ENCODE measurements around the gene YRDC. TPM values are rescaled to one million over a fixed set of nuclear protein-coding genes. Genes with fewer than 3 reads are reported as not detected.

YRDC gene
- total RNA-seq, 3 donors from 2014 or later (not counting 1 experiment from before 2014, with no cell fraction given): 19.9 to 26.2 (median 24.4) TPM

GRCh38 chr1:37836788-37837187 lies 28.8 kb upstream of the YRDC start:
- 67% methylated on average over 3 of the region's 3 CpGs for WGBS (ENCODE audit: insufficient coverage)
- H3K4me1 Mint-ChIP-seq: peaks cover 0 to 6% of the 10 kb centered on the region in 2 donors
- no peak overlapping the region for H3K27ac Mint-ChIP-seq
- Histone ChIP-seq H3K36me3 (ENCODE audit: control insufficient read depth, insufficient read depth, low read length) (peaks cover 64% of the 10 kb centered on the region), H3K27ac (ENCODE audit: low read length) (no peak overlapping the region), H3K4me3 (ENCODE audit: low read length) (no peak overlapping the region), H3K9me3 (ENCODE audit: control insufficient read depth, insufficient read depth, low read length) (no peaks in the 10 kb centered on the region), H3K4me1 (ENCODE audit: control insufficient read depth, insufficient read depth, low read length) (no peaks in the 10 kb centered on the region), H3K27me3 (ENCODE audit: control insufficient read depth, insufficient read depth, low read length) (no peaks in the 10 kb centered on the region)
- peaks cover 19% of the 10 kb centered on the region for H3K36me3 Mint-ChIP-seq
- H3K9me3 Mint-ChIP-seq: no peaks in the 10 kb centered on the region
- no peaks in the 10 kb centered on the region for H3K27me3 Mint-ChIP-seq (ENCODE audit: low read depth in 2 of 2)
- DNase-seq: no peak
- H3K4me3 Mint-ChIP-seq: no peak overlapping the region
- no peak for ATAC-seq
- intact Hi-C loops (cut with micrococcal nuclease): no loop called here
- no peak for TF ChIP-seq CTCF (IDR thresholded peaks at IDR 0.05)

- Histone ChIP-seq H3K27ac (ENCODE audit: low read length) (no peak overlapping the region), H3K4me1 (ENCODE audit: control insufficient read depth, insufficient read depth, low read length) (no peaks in the 10 kb centered on the region), H3K36me3 (ENCODE audit: control insufficient read depth, insufficient read depth, low read length) (peaks cover 57% of the 10 kb centered on the region), H3K4me3 (ENCODE audit: low read length) (no peak overlapping the region), H3K27me3 (ENCODE audit: control insufficient read depth, insufficient read depth, low read length) (no peaks in the 10 kb centered on the region), H3K9me3 (ENCODE audit: control insufficient read depth, insufficient read depth, low read length) (no peaks in the 10 kb centered on the region)
- DNase-seq (no peak), ATAC-seq (no peak)
- H3K36me3 Mint-ChIP-seq: peaks cover 26% of the 10 kb centered on the region
- H3K9me3 Mint-ChIP-seq: no peaks in the 10 kb centered on the region
- H3K4me1 Mint-ChIP-seq: no peaks in the 10 kb centered on the region
- H3K4me3 Mint-ChIP-seq: no peak overlapping the region
- no peak for TF ChIP-seq CTCF (IDR thresholded peaks at IDR 0.05)
- H3K27ac Mint-ChIP-seq: no peak overlapping the region
- no peaks in the 10 kb centered on the region for H3K27me3 Mint-ChIP-seq (ENCODE audit: low read depth in 2 of 2)
- intact Hi-C loops (cut with micrococcal nuclease): no loop called here
- WGBS (ENCODE audit: insufficient coverage): 100% methylated on average over 2 of the region's 2 CpGs
Observed at GRCh38 chr1:37831809-37832208, 23.8 kb upstream of the YRDC start.

- H3K27ac Mint-ChIP-seq: no peak overlapping the region
- Histone ChIP-seq H3K4me1 (ENCODE audit: control insufficient read depth, insufficient read depth, low read length) (no peaks in the 10 kb centered on the region), H3K27ac (ENCODE audit: low read length) (no peak overlapping the region), H3K36me3 (ENCODE audit: control insufficient read depth, insufficient read depth, low read length) (peaks cover 51% of the 10 kb centered on the region), H3K27me3 (ENCODE audit: control insufficient read depth, insufficient read depth, low read length) (no peaks in the 10 kb centered on the region), H3K9me3 (ENCODE audit: control insufficient read depth, insufficient read depth, low read length) (no peaks in the 10 kb centered on the region), H3K4me3 (ENCODE audit: low read length) (no peak overlapping the region)
- no peak for ATAC-seq
- intact Hi-C loops (cut with micrococcal nuclease): no loop called here
- H3K4me1 Mint-ChIP-seq: no peaks in the 10 kb centered on the region
- no peak for TF ChIP-seq CTCF (IDR thresholded peaks at IDR 0.05)
- no peaks in the 10 kb centered on the region for H3K9me3 Mint-ChIP-seq
- no peaks in the 10 kb centered on the region for H3K27me3 Mint-ChIP-seq (ENCODE audit: low read depth in 2 of 2)
- no peak overlapping the region for H3K4me3 Mint-ChIP-seq
- WGBS (ENCODE audit: insufficient coverage): 97% methylated on average over 4 of the region's 4 CpGs
- DNase-seq: no peak
- peaks cover 26% of the 10 kb centered on the region for H3K36me3 Mint-ChIP-seq
Observed at GRCh38 chr1:37831109-37831508, 23.1 kb upstream of the YRDC start.

- WGBS (ENCODE audit: insufficient coverage): 100% methylated on average over 10 of the region's 12 CpGs
- Histone ChIP-seq H3K36me3 (ENCODE audit: control insufficient read depth, insufficient read depth, low read length) (peaks cover 36% of the 10 kb centered on the region), H3K4me1 (ENCODE audit: control insufficient read depth, insufficient read depth, low read length) (no peaks in the 10 kb centered on the region), H3K27ac (ENCODE audit: low read length) (no peak overlapping the region), H3K27me3 (ENCODE audit: control insufficient read depth, insufficient read depth, low read length) (no peaks in the 10 kb centered on the region), H3K9me3 (ENCODE audit: control insufficient read depth, insufficient read depth, low read length) (no peaks in the 10 kb centered on the region), H3K4me3 (ENCODE audit: low read length) (no peak overlapping the region)
- intact Hi-C loops (cut with micrococcal nuclease): no loop called here
- TF ChIP-seq CTCF (IDR thresholded peaks at IDR 0.05): no peak
- no peaks in the 10 kb centered on the region for H3K27me3 Mint-ChIP-seq (ENCODE audit: low read depth in 2 of 2)
- ATAC-seq: no peak
- no peak overlapping the region for H3K4me3 Mint-ChIP-seq
- no peak for DNase-seq
- H3K4me1 Mint-ChIP-seq: peaks cover 2 to 15% of the 10 kb centered on the region in 2 donors
- no peak overlapping the region for H3K27ac Mint-ChIP-seq
- peaks cover 7% of the 10 kb centered on the region for H3K36me3 Mint-ChIP-seq
- no peaks in the 10 kb centered on the region for H3K9me3 Mint-ChIP-seq
Observed at GRCh38 chr1:37828410-37829074, 20.5 kb upstream of the YRDC start.

Measured in natural killer cell (primary cell).